Body of pancreas (tissue), 4 donors: Measurements from ENCODE around the gene GRHL3.

Experiments used
- POLR2A ChIP-seq, 3 donors: fragments of 450-650 bp; IDR thresholded peaks; one replicate each; pipeline ENCODE4 v1.6.1; 2016; ENCODE audit warnings: antibody characterized with exemption in 3 of 3, mild to moderate bottlenecking in 2 of 3
- TF ChIP-seq, protein P1 (sequence below), 7 experiments: fragments of 450-650 bp in 4 of 7; fragments of 200-600 bp in 3 of 7; sonication (generic) in 3 of 7; IDR thresholded peaks; one replicate each; pipeline ENCODE4 v1.5.1; 2016 to 2019; ENCODE audit warnings: antibody characterized with exemption in 7 of 7

DNA sequence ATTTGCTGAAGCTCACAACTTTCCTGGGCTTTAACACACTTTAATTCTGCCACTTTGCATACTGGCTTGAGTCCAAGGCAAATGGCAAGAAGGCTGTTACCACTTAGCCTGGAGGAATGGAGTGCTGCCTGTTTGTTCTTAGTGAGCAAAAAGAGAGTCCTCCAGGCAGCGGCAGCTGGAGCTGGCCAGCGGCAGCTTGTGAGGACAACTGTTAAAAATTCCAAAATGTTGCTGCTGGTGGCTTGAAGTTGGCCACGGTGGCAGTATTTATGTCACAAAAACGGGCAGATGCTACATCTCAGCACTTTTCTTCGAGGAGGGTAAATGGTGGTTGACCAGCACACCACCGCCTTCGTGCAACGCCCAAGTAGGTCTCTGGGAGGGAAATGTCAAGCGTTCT lies 67.1 kb downstream of the GRHL3 start:
- no peak for TF ChIP-seq POLR2A (IDR thresholded peaks at IDR 0.05)
- TF ChIP-seq, protein P1, sequence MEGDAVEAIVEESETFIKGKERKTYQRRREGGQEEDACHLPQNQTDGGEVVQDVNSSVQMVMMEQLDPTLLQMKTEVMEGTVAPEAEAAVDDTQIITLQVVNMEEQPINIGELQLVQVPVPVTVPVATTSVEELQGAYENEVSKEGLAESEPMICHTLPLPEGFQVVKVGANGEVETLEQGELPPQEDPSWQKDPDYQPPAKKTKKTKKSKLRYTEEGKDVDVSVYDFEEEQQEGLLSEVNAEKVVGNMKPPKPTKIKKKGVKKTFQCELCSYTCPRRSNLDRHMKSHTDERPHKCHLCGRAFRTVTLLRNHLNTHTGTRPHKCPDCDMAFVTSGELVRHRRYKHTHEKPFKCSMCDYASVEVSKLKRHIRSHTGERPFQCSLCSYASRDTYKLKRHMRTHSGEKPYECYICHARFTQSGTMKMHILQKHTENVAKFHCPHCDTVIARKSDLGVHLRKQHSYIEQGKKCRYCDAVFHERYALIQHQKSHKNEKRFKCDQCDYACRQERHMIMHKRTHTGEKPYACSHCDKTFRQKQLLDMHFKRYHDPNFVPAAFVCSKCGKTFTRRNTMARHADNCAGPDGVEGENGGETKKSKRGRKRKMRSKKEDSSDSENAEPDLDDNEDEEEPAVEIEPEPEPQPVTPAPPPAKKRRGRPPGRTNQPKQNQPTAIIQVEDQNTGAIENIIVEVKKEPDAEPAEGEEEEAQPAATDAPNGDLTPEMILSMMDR (IDR thresholded peaks at IDR 0.05), result no peak
